ENCODE results near the gene TPCN2.

Gene TPCN2

DNA sequence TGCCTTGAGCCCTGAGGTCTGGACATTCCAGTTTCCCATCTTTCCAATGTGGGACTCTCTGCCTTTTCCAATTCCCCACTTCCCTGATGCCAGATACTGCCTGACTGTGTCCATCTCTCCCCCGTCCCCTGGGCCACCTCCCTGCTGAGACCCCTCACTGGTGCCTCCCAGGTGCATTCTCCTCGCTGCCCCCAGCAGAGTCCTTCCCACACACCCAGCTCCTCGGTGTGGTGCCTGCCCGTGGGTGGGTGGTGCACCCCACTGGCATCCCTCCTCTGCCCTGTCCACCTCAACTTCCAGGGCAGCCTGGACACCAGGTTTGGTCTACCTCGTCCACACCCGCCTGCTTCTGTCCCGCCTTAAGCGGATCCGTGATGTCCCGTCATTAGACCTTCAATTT is 30.8 kb upstream of the TPCN2 start:
- Histone ChIP-seq H3K79me2 (ENCODE audit: insufficient read depth, low read length) (no peaks in the 10 kb centered on the region), H3F3A (ENCODE audit: insufficient read depth) (no peaks in the 10 kb centered on the region), H3K27me3 (ENCODE audit: low read length) (no peaks in the 10 kb centered on the region), H4K20me1 (ENCODE audit: low read depth, low read length) (no peaks in the 10 kb centered on the region), H3K36me3 (ENCODE audit: low read length) (no peaks in the 10 kb centered on the region), H3K9me2 (replicated peaks; ENCODE audit: insufficient read depth, low read length) (no peaks in the 10 kb centered on the region), H3K4me2 (ENCODE audit: low read depth, low read length, poor library complexity, severe bottlenecking) (no peak overlapping the region), H3K4me3 (ENCODE audit: insufficient read depth, low read length, poor library complexity, severe bottlenecking) (no peak overlapping the region), H3K27ac (ENCODE audit: low read depth, low read length) (no peak overlapping the region), H3K9me3 (ENCODE audit: insufficient read depth, low read length) (no peaks in the 10 kb centered on the region), H2AFZ (ENCODE audit: low read depth, low read length, severe bottlenecking) (no peak overlapping the region), H3K9ac (ENCODE audit: low read length) (no peak overlapping the region)
- TF ChIP-seq CTCF (IDR thresholded peaks at IDR 0.05; ENCODE audit: insufficient read depth, low read length, poor library complexity, severe bottlenecking), result no peak

GRCh38 chr11:69018924-69019323 is 29.8 kb upstream of the TPCN2 start:
- Histone ChIP-seq H3K27ac (ENCODE audit: low read depth, low read length) (no peak overlapping the region), H3F3A (ENCODE audit: insufficient read depth) (no peaks in the 10 kb centered on the region), H3K79me2 (ENCODE audit: insufficient read depth, low read length) (no peaks in the 10 kb centered on the region), H3K9me3 (ENCODE audit: insufficient read depth, low read length) (no peaks in the 10 kb centered on the region), H3K36me3 (ENCODE audit: low read length) (no peaks in the 10 kb centered on the region), H3K4me3 (ENCODE audit: insufficient read depth, low read length, poor library complexity, severe bottlenecking) (no peak overlapping the region), H3K9ac (ENCODE audit: low read length) (no peak overlapping the region), H4K20me1 (ENCODE audit: low read depth, low read length) (no peaks in the 10 kb centered on the region), H3K9me2 (replicated peaks; ENCODE audit: insufficient read depth, low read length) (no peaks in the 10 kb centered on the region), H3K27me3 (ENCODE audit: low read length) (no peaks in the 10 kb centered on the region), H3K4me2 (ENCODE audit: low read depth, low read length, poor library complexity, severe bottlenecking) (no peak overlapping the region), H2AFZ (ENCODE audit: low read depth, low read length, severe bottlenecking) (no peak overlapping the region)
- TF ChIP-seq CTCF (IDR thresholded peaks at IDR 0.05; ENCODE audit: insufficient read depth, low read length, poor library complexity, severe bottlenecking) (no peak), EZH2phosphoT487 (conservative IDR thresholded peaks at IDR 0.05; ENCODE audit: low read length) (no peak)

GRCh38 chr11:69022260-69022659 is 26.5 kb upstream of the TPCN2 start:
- Histone ChIP-seq H3K4me2 (ENCODE audit: low read depth, low read length, poor library complexity, severe bottlenecking) (no peak overlapping the region), H3K27ac (ENCODE audit: low read depth, low read length) (no peak overlapping the region), H3F3A (ENCODE audit: insufficient read depth) (no peaks in the 10 kb centered on the region), H3K9me2 (replicated peaks; ENCODE audit: insufficient read depth, low read length) (no peaks in the 10 kb centered on the region), H3K9ac (ENCODE audit: low read length) (no peak overlapping the region), H3K4me3 (ENCODE audit: insufficient read depth, low read length, poor library complexity, severe bottlenecking) (no peak overlapping the region), H3K79me2 (ENCODE audit: insufficient read depth, low read length) (no peaks in the 10 kb centered on the region), H3K9me3 (ENCODE audit: insufficient read depth, low read length) (no peaks in the 10 kb centered on the region), H3K27me3 (ENCODE audit: low read length) (no peaks in the 10 kb centered on the region), H2AFZ (ENCODE audit: low read depth, low read length, severe bottlenecking) (no peak overlapping the region), H4K20me1 (ENCODE audit: low read depth, low read length) (no peaks in the 10 kb centered on the region), H3K36me3 (ENCODE audit: low read length) (no peaks in the 10 kb centered on the region)
- TF ChIP-seq EZH2phosphoT487 (conservative IDR thresholded peaks at IDR 0.05; ENCODE audit: low read length) (no peak), CTCF (IDR thresholded peaks at IDR 0.05; ENCODE audit: insufficient read depth, low read length, poor library complexity, severe bottlenecking) (no peak)

- no peak overlapping the region for H3K9ac ChIP-seq (ENCODE audit: low read length)
- no peaks in the 10 kb centered on the region for H3K9me3 ChIP-seq (ENCODE audit: insufficient read depth, low read length)
- no peak overlapping the region for H2AFZ ChIP-seq (ENCODE audit: low read depth, low read length, severe bottlenecking)
- no peaks in the 10 kb centered on the region for H3K36me3 ChIP-seq (ENCODE audit: low read length)
- no peaks in the 10 kb centered on the region for H3K9me2 ChIP-seq (replicated peaks; ENCODE audit: insufficient read depth, low read length)
- H3K27ac ChIP-seq (ENCODE audit: low read depth, low read length), result no peak overlapping the region
- H3K27me3 ChIP-seq (ENCODE audit: low read length), result no peaks in the 10 kb centered on the region
- no peak overlapping the region for H3K4me2 ChIP-seq (ENCODE audit: low read depth, low read length, poor library complexity, severe bottlenecking)
- H4K20me1 ChIP-seq (ENCODE audit: low read depth, low read length), result no peaks in the 10 kb centered on the region
- H3F3A ChIP-seq (ENCODE audit: insufficient read depth), result no peaks in the 10 kb centered on the region
- no peak overlapping the region for H3K4me3 ChIP-seq (ENCODE audit: insufficient read depth, low read length, poor library complexity, severe bottlenecking)
- H3K79me2 ChIP-seq (ENCODE audit: insufficient read depth, low read length), result no peaks in the 10 kb centered on the region
- no peak for TF ChIP-seq EZH2phosphoT487 (conservative IDR thresholded peaks at IDR 0.05; ENCODE audit: low read length)
- no peak for TF ChIP-seq CTCF (IDR thresholded peaks at IDR 0.05; ENCODE audit: insufficient read depth, low read length, poor library complexity, severe bottlenecking)
Measured at GRCh38 chr11:69024509-69024908, 24.2 kb upstream of the TPCN2 start.

Data from SU-DHL-6 (cell line).